Measurements from ENCODE around the gene ARHGAP27.
"Not testable (repeated sequence)": the region's sequence is repeated elsewhere in the genome, so short reads cannot be mapped to it uniquely, and the experiment has no call there.

Gene ARHGAP27, protein sequence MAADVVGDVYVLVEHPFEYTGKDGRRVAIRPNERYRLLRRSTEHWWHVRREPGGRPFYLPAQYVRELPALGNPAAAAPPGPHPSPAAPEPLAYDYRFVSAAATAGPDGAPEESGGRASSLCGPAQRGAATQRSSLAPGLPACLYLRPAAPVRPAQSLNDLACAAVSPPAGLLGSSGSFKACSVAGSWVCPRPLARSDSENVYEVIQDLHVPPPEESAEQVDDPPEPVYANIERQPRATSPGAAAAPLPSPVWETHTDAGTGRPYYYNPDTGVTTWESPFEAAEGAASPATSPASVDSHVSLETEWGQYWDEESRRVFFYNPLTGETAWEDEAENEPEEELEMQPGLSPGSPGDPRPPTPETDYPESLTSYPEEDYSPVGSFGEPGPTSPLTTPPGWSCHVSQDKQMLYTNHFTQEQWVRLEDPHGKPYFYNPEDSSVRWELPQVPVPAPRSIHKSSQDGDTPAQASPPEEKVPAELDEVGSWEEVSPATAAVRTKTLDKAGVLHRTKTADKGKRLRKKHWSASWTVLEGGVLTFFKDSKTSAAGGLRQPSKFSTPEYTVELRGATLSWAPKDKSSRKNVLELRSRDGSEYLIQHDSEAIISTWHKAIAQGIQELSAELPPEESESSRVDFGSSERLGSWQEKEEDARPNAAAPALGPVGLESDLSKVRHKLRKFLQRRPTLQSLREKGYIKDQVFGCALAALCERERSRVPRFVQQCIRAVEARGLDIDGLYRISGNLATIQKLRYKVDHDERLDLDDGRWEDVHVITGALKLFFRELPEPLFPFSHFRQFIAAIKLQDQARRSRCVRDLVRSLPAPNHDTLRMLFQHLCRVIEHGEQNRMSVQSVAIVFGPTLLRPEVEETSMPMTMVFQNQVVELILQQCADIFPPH

DNA sequence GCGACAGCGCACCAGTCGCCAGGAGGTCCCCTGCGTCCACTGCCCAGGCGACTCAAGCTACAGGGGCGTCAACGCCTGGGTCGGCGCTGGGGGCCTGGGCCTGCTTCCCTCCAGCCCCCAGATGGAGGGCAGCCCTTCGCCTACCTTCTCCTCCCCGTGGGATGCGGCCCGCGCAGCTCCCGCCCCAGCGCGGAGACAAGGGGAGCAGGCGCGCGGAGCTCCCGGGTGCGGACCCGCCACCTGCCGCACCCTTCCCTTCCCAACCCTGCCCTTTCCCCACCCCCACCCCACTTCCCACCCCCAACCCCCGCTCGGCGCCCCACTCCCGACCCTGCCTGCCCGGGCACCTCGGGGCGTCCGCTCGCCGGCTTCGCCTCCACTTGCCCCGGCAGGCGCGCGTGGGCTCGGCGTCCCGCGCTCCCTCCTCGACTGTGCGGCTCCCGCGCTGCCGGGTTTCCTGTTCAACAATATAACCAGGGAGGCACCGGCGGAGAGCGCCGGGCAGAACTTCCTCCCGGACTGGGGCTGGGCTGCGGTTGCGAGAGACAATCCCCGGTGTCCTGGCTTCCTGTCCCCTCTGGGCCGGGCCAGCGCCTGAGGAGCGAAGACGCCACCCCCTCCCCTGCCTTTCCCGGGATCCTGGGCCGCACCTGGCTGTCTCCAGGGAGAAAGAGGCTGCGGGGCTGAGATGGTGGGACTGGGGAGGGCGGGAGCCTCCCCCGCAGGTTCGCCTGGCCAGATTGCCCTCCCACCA lies at the start of gene ARHGAP27:
TSS of gene ARHGAP27 (minus strand) at position 466 of the 754 bp plus-strand sequence. CDS start 2,591 bp downstream, outside the sequence.
- FAIRE-seq, result no peak

DNA sequence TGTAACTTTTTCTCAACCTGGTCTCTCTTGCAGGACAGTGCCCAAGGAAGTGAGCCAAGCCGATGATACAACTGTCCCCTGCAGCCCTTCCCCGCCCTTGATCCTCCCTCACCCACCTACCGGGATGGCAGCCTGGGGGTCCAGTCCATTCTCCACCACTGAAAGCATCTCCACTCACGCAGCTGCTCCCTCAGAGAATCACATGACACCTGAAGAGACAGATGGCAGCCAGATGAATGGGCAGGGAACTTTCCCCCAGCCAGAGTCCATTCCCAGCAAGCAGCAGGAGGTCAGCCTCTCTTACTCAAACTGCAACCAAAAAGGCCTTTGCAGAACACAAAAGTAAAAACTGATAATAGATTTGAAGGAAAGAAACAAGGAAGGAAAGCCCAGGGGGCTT lies 49.6 kb upstream of the ARHGAP27 start:
- not testable (repeated sequence) for FAIRE-seq

DNA sequence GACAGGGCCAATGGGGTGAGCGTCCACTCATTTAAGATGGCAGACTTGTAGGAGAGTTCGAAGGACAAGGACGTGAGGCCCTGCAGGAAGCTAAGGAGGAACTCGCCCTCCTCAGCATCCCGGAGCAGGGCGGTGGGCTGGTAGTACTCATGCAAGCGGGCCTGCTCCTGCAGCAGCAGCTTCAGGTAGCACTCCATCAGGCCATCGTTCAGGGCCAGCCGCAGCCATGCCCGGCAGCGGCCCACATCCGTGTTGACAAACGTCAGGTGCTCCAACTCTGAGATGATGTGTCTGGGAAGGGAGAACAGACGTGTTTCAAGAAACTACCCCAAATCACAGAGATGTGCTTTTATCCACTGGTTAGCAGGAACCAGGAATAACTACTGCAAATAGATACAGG lies 42.8 kb upstream of the ARHGAP27 start:
- not testable (repeated sequence) for FAIRE-seq

DNA sequence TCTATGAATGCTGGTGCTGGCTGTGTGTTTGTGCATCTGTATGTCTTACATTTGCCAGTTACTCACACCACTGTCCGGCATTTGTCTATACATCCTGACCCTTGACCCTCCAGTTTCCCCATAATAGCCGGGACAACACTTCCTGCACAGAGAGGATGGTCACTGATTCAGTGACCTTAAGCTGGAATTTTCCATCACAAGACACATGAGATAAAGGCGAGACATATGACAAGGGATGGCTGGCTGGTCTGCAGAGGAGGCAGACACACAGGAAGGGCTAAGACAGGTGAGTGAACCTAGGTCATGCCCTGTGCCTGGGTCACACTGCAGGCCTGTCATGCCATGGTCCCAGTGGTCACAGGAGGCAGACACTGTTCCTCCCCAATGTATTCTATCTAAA lies 39.6 kb upstream of the ARHGAP27 start:
- not testable (repeated sequence) for FAIRE-seq

DNA sequence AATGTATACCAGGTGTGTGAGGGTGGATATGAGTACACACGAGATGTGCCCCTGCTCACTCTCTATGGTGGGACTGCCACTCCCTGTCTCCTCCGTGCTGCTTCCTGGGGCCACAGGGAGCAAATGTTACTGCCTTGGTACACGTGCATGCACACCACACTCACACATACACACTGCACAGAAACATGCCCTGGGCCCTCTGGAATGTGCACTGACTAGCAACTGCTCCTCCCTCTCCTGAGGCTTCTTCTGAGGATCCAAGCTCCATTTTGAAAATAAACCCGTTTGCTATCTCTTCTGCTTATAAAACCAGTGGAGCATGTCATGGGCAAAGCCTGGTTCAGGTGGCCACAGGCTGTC lies 36.5 kb upstream of the ARHGAP27 start:
- not testable (repeated sequence) for FAIRE-seq

DNA sequence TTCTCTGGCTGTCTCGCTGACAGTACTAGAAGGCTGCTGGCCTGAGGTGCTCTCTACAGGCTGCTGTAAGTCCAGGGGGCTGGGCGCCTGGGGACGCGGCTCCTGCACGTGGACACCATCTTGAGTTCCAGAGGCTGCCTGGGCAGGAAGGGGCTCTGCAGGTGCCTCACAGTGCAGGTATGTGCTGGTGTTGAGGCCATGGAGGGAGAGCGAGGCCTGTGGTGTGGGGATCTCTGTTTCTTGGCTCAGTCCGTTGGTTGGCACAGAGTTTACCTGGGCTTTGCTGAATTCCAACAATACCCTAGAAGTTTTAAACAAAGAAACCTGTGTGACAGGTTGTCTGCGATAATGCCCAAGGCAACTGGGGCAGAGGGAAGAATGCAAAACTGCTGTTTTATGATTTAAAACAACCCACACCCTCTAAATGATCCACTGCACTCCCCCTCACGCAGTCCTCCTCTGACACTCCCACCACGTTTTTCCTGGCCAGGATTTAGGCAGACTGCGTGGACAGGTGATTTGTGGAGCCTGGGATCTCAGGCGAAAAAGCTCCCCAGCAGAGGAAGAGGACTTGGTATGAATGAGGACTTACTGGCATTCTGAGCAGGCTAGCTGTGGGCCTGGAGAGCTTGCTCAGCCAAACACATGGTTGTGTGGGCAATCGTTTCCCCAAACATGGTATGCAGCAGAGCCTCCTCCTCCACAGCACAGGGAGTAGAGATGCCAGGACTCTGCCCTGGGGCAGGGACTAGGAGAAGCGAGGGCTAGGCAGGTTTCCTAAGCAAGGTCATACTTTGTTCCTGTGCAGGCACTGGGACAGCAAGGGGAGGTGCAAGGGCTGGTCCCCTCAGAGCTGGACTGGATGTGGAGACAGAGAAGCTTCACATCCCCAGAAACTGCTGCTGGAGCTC lies 35.9 kb upstream of the ARHGAP27 start:
- FAIRE-seq, result not testable (repeated sequence)

DNA sequence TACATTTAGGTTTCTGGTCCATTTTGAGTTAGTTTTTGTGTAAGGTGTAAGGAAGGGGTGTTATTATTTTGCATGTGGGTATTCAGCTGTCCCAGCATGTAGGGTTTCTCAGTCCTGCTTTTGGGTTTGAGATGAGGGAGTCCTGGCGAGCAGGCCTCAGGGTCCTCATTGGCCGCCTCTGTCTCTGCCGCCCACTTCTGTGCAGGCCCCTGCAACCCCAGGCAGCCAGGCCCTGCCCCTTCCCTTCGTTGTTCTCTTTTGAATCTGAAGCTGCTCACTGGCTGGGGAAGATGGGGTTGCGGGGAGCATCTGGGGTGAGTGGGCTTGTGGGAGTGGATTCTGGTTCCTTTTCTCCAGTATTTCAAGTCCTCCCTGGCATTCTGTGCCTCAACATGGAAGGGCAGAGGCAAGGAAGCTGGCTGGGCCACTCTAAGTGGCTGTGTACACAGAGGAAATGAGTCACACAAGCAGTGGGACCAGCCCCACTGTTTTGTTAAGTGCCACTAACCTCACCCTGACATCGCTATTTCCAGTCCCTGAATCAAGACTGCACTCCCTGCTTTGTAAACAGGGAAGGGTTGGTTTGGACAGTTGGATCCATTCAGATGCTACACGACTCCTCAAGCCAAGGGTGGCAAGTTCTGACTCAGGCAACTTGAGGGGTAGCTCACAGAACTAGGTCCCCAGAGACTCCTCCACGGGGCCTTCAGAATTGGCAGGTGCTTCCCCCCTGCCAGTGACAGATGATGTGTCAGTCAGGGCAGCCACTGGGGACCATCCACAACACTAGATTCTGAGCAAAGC lies 29.1 kb upstream of the ARHGAP27 start:
- not testable (repeated sequence) for FAIRE-seq

DNA sequence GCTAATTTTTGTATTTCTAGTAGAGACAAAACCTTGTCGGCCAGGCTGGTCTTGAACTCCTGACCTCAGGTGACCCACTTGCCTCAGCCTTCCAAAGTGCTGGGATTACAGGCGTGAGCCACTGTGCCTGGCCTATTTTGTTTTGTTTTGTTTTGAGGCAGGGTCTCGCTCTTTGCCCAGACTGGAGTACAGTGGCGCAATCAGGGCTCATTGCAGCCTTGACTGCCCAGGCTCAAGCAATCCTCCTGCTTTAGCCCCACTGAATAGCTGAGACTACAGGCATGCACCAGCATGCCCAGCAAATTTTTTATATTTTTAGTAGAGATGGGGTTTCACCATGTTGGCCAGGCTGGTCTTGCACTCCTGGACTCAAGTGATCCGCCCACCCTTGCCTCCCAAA lies 27.8 kb upstream of the ARHGAP27 start:
- not testable (repeated sequence) for FAIRE-seq

DNA sequence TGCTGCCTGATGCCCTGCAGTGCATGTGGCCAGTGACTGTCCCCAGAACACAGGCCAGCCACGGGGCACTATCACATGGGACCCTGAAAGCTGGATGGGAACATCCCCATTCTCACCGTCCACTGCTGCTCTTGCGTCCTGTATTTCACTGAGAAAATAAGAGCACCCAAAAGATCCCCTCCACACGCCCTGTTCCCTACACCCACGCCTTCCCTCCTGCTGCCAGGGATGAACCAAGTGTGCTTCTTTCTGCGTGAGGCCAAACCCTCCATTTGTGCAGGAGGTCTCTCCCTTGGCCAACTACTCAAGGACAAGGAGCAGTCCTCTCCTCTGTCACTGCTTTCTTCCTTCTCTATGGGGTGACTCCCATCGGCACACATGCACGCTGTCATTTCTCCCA lies 21.7 kb upstream of the ARHGAP27 start:
- FAIRE-seq, result not testable (repeated sequence)

DNA sequence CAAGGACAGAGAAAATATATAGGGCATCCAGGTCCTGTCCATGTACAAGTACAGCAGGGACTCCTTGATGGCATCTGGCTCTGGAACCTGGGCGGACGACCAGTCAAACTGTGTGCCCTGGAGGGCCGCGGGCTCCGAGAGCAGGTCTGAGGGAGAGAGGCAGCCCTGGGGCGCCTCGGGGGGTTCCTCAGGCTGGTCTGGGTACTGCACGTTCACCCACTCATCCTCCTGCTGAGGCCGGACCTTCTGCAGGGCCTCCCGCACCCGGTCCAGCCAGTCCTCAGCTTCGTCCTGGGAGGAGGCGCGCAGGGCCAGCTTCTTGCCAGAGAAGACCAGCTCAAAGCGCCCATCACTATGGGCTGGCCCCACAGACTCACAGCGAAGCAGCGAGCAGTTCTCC lies 21.1 kb upstream of the ARHGAP27 start:
- not testable (repeated sequence) for FAIRE-seq

DNA sequence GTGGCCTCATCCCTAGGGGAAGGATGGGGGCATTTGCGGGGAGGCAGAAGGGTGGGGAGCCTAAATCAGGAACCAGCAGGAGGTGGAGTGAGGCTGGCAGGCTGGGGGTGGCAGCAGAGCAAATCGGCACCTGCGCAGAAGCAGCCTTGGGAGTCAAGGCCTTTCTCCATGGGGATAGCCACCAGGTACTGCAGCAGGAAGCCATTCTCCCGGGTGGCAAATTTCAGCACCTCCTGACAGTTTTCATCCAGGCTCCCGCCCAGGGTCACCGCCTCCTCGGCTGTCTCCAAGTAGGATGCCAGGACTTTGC lies 20.5 kb upstream of the ARHGAP27 start:
- not testable (repeated sequence) for FAIRE-seq

DNA sequence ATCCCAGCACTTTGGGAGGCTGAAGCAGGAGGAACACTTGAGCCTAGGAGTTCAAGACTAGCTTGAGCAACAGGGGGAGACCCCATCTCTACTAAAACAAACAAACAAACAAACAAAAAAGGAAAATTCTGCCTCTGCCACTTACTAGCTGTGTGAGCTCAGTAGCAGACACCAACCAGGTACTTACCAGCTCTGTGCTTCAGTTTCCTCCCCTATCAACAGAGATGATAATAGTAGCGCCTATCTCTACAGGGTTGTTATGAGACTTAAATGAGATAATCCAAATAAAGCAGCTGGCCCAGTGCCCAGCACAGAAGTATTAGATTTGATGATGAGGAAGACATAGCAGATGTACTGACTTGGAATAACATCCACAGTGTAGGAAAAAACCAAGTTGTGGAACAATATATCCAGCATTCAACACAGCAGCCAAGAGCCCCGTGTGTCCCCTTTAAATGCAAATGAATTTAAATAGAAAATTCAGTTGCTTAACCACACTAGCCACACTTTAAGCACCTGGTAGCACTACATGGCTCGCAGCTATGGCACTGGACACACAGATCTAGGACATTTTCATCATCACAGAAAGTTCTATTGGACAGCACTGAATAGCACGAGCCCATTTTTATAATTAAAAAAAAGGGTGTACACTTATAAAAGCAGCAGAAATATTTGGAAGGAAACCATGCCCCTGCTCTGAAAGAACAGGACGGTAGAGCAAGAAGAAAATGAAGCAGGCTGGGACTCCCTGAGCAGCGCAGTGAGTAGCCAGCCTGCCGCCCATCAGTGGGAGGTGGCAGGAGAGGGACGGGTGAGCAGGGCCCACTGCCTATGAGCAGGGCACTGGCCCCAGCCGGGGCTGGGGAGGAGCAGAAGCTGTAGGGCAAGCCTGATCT lies 19.9 kb upstream of the ARHGAP27 start:
- FAIRE-seq, result not testable (repeated sequence)

DNA sequence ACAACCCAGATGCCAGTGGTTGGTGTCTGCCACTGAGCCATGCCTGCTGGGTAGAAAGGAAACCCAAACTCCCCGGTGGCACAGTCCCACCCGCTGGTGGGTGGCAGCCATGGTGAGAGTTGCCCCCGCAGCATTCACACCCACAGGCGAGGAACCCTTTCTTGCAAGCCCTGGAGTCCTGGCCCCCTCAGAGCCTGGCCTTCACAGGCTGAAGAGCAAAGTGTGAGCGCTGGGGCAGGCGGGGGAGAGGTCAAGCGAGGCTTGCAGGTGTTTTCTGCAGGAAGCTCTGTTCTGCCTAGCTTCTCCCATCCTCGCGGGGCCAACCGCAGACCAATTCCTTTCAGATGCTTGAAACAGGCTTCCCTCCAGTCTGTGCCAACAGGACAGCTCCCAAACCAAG lies 19.0 kb upstream of the ARHGAP27 start:
- not testable (repeated sequence) for FAIRE-seq

DNA sequence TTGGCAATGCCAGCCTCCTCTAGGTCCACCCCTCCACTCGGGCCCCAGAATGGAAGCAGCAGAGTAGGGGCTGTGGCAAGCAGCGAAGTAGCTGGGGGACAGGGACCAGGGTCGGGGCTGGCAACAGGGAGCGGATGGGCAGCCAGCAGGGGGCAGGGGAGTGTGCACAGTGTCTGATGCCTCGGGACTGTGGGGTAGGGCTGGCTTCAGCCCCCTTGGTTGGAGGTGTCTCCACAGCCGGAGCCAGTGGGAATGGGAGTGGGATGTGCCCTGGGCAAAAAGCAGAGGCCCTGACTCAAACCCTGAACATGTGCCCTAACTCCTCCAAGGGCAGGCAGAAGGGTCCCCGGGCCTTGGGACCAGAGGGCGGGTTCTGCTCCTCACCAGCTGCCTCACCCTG lies 18.5 kb upstream of the ARHGAP27 start:
- FAIRE-seq, result no peak

DNA sequence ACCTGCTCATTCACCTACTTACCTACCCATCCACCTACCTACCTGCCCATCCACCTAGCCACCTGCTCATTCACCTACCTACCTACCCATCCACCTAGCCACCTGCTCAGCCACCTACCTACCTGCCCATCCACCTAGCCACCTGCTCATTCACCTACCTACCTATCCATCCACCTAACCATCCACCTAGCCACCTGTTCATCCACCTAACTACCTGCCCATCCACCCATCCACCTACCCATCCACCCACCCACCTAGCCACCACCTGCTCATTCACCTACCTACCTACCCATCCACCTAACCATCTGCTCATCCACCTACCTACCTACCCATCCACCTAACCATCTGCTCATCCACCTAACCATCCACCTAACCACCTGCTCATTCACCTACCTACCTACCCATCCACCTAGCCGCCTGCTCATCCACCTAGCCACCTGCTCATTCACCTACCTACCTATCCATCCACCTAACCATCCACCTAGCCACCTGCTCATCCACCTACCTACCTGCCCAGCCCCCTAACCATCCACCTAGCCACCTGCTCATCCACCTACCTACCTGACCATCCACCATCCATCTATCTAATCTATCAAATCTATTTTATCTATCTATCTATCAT lies 17.1 kb upstream of the ARHGAP27 start:
- FAIRE-seq, result not testable (repeated sequence)

DNA sequence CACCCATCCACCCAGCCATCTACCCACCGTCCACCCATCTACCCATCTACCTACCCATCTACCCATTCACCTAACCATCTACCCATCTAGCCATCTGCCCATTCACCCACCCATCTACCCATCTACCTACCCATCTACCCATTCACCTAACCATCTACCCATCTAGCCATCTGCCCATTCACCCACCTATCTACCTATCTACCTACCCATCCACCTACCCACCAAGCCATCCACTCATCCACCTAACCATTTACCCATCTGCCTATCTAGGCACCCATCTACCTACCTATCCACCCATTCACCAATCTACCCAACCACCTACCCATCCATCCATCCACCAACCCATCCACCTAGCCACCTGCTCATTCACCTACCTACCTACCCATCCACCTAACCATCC lies 16.6 kb upstream of the ARHGAP27 start:
- not testable (repeated sequence) for FAIRE-seq

DNA sequence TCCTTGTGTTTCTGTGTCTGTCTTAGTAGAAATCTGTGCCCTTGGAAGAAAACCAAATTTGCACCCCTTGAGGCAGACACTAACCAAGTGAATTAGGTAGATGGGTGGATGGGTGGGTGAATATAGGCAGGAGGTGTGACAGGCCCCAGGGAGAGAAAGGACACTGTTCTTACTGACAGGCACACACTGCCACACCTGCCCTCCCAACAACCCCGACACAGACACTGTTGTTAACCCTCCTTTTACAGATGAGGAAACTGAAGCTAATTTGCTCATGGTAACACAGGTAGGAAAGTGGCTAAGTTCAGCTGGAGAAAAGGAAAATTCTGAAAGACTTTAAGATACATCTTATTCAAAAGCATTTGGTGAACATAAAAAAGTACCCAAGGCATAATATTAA lies 15.8 kb upstream of the ARHGAP27 start:
- FAIRE-seq, result not testable (repeated sequence)

DNA sequence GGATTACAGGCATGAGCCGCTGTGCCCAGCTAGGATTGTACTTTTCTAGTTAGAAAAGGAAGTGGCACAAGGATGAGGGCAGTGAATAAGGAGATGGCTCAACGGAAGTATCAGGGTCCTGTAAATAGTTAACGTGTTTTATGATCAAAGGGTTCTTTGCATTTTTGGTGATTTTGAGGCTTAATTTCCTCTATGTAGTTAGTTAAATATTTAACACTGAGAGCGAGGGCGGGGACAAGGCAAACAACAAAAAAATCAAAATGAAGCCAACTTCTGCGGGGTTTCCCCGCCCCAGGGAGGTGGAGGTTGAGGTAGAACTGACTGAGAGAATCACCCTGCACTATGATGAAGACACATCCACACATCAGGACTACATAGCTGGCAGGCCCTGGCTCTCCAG lies 15.4 kb upstream of the ARHGAP27 start:
- FAIRE-seq, result not testable (repeated sequence)

DNA sequence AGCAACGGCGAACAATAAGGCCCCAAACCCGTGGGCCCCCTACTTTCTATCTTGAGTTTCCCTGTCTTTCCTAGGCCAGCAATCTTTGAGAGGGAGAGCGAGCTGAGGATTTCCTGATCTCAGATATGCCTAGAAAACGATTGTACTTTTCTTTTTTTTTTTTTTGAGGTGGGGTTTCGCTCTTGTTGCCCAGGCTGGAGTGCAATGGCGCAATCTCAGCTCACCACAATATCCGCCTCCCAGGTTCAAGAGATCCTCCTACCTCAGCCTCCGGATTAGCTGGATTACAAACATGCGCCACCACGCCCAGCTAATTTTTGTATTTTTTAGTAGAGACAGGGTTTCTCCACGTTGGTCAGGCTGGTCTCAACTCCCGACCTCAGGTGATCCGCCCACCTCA lies 15.0 kb upstream of the ARHGAP27 start:
- not testable (repeated sequence) for FAIRE-seq
